ENCODE measurements around the gene KCNN3. TPM values are rescaled to one million over a fixed set of nuclear protein-coding genes. Genes with fewer than 3 reads are reported as not detected.

Gene KCNN3
- total RNA-seq, 4 donors from 2014 or later = 0.21 to 0.78 (median 0.26) TPM

DNA sequence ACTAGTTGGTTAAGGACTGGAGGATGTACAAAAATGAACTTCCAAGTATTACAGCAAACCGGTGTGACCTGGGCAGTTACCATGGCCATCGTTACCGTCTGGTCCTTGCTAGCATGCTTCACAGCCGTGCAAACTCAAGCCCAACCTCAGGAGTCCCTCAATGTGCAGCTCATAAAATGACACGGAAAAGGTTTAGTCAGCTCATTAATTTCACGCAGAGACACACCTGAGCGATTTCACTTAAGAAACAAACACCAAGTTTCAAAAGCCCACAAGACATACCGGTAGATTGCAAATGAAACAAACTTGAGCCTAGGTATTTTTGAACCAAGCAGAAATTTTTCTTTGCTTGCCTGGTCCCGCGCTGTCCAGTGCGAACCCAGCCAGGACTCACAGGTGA, 157.1 kb downstream of the KCNN3 start:
- 78 to 88% methylated on average over 11 of the region's 11 CpGs for WGBS, 2 donors
- peaks cover 0 to 4% of the 10 kb centered on the region in 2 donors for H3K27me3 ChIP-seq
- H3K36me3 ChIP-seq = no peaks in the 10 kb centered on the region
- no peaks in the 10 kb centered on the region for H3K4me1 ChIP-seq
- DNase-seq (ENCODE audit: low spot score in 2 of 2) = no peak
- H3K9me3 ChIP-seq = no peaks in the 10 kb centered on the region
- TF ChIP-seq POLR2A (IDR thresholded peaks at IDR 0.05) (no peak), EP300 (IDR thresholded peaks at IDR 0.05) (no peak)
- TF ChIP-seq, protein P1, sequence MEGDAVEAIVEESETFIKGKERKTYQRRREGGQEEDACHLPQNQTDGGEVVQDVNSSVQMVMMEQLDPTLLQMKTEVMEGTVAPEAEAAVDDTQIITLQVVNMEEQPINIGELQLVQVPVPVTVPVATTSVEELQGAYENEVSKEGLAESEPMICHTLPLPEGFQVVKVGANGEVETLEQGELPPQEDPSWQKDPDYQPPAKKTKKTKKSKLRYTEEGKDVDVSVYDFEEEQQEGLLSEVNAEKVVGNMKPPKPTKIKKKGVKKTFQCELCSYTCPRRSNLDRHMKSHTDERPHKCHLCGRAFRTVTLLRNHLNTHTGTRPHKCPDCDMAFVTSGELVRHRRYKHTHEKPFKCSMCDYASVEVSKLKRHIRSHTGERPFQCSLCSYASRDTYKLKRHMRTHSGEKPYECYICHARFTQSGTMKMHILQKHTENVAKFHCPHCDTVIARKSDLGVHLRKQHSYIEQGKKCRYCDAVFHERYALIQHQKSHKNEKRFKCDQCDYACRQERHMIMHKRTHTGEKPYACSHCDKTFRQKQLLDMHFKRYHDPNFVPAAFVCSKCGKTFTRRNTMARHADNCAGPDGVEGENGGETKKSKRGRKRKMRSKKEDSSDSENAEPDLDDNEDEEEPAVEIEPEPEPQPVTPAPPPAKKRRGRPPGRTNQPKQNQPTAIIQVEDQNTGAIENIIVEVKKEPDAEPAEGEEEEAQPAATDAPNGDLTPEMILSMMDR (IDR thresholded peaks at IDR 0.05) = no peak
- H3K27ac ChIP-seq = no peak overlapping the region
- no peak overlapping the region for H3K4me3 ChIP-seq

DNA sequence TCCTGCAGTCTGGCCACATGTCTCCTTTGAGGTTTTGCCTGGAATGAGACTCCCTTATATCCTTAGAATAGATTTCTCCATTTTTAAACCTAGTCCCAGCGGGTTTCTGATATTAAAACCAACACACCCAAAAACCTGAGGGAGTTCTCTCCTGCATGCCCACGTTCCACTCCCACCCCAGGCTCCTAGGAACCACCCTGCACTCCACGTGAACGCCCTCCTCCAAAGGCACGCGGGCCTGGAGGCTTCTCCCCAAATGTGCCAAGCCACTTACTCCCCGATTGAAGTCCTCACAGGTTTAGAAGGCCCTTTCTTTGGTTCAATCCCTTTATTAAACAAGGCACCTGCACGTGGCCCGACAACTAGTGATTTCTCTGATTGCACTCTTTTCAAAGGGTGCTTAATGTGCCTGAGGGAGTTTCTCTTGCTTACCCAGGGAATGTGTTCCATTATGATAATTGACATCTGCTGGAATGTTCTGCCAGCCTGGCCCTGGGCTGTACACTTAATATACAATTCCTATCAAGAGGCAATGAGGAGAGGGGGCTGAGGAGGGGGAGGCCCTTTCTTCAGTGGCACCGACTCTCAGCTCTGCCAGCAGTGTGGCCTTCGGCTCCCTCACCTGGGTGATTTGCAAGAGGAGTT, 157.8 kb downstream of the KCNN3 start:
- H3K9me3 ChIP-seq = no peaks in the 10 kb centered on the region
- H3K27ac ChIP-seq = no peak overlapping the region
- DNase-seq (ENCODE audit: low spot score in 2 of 2) = no peak
- WGBS, 2 donors = 71 to 73% methylated on average over 11 of the region's 11 CpGs
- H3K4me3 ChIP-seq = no peak overlapping the region
- H3K4me1 ChIP-seq = no peaks in the 10 kb centered on the region
- H3K36me3 ChIP-seq = no peaks in the 10 kb centered on the region
- TF ChIP-seq, protein P1 (IDR thresholded peaks at IDR 0.05) = no peak
- TF ChIP-seq POLR2A (IDR thresholded peaks at IDR 0.05) (no peak), EP300 (IDR thresholded peaks at IDR 0.05) (no peak)
- H3K27me3 ChIP-seq = peaks cover 0 to 7% of the 10 kb centered on the region in 2 donors

DNA sequence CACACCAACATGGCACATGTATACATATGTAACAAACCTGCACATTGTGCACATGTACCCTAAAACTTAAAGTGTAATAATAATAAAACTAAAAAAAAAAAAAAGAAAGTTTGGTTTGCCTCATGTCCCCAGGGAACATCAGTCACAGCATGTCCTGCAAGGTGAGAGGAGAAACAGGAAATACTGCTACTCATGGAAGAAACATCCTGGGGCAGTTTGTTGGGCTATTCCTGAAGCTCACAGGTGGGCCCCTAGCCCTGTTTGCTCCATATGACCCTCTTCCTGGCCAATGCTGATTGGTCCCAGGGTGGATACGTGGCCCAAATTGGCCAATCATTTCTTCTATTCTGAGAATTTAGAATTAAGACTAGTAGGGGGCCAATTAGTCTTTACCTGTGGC, 158.7 kb downstream of the KCNN3 start:
- H3K27me3 ChIP-seq = peaks cover 0 to 7% of the 10 kb centered on the region in 2 donors
- no peak for DNase-seq (ENCODE audit: low spot score in 2 of 2)
- 79 to 82% methylated on average over 1 of the region's 1 CpG for WGBS, 2 donors
- no peaks in the 10 kb centered on the region for H3K9me3 ChIP-seq
- H3K4me3 ChIP-seq = no peak overlapping the region
- TF ChIP-seq, protein P1 (IDR thresholded peaks at IDR 0.05) = no peak
- no peak for TF ChIP-seq POLR2A (IDR thresholded peaks at IDR 0.05)
- no peak for TF ChIP-seq EP300 (IDR thresholded peaks at IDR 0.05)
- H3K36me3 ChIP-seq = no peaks in the 10 kb centered on the region
- H3K27ac ChIP-seq = no peak overlapping the region
- no peaks in the 10 kb centered on the region for H3K4me1 ChIP-seq

DNA sequence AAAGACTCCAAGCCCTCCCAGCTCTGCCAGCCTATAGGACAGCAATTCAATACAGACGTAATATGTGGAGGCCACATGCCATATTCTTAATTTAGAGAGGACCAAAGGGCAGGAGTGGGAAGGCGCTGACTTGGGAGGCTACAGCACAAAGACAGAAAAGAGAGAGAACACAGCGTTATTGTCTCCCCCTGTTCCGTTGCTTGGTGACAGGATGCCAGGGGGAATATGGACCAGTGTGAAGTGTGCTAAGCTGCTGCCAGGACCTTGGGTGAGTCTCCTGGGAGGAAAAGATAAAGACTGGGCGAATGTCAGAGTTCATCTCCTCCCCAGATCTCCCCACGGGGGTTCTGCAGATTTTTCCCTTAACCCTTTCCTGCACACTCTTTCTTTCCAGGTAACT, 160.0 kb downstream of the KCNN3 start:
- no peak for TF ChIP-seq EP300 (IDR thresholded peaks at IDR 0.05)
- TF ChIP-seq POLR2A (IDR thresholded peaks at IDR 0.05) = no peak
- TF ChIP-seq, protein P1 (IDR thresholded peaks at IDR 0.05) = no peak
- H3K4me3 ChIP-seq = no peak overlapping the region

DNA sequence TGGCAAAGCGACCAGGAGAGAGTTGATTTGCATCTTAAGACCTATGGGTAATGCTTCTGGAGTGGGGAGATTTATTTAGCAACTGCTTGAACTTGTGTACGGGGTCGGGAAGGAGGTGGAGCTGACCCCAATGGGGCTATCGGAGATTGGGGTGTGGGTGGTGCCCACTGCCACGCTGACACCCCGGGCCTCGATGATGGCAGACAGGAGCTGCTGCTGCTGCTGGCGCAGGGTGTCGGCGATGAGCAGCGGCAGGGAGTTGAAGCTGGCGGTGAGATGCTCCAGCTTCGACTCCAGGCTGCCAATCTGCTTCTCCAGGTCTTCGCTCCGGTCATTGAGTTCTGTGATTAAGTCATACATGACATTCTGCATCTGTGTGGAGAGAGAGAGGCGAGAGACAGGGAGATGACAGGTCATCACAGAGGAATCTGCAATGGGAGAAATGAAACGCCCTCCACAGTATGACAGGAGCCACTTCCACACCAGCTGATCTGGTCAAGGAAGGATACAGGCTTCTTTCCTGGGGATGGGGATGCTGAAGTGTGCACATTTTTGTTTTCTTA, 162.1 kb downstream of the KCNN3 start:
- WGBS, 2 donors = 73 to 80% methylated on average over 14 to 17 of the region's 17 CpGs
- no peak for TF ChIP-seq EP300 (IDR thresholded peaks at IDR 0.05)
- no peak for TF ChIP-seq POLR2A (IDR thresholded peaks at IDR 0.05)
- TF ChIP-seq, protein P1 (IDR thresholded peaks at IDR 0.05) = no peak
- H3K4me3 ChIP-seq = no peak overlapping the region

More for the DNA sequence above, 160.0 kb downstream of the KCNN3 start:
- peaks cover 0 to 7% of the 10 kb centered on the region in 2 donors for H3K27me3 ChIP-seq
- H3K36me3 ChIP-seq = no peaks in the 10 kb centered on the region
- DNase-seq (ENCODE audit: low spot score in 2 of 2) = no peak
- 17 to 25% methylated on average over 6 of the region's 6 CpGs for WGBS, 2 donors
- H3K9me3 ChIP-seq = no peaks in the 10 kb centered on the region
- no peak overlapping the region for H3K27ac ChIP-seq
- no peaks in the 10 kb centered on the region for H3K4me1 ChIP-seq

More for the DNA sequence above, 162.1 kb downstream of the KCNN3 start:
- DNase-seq (ENCODE audit: low spot score in 2 of 2) = no peak
- no peaks in the 10 kb centered on the region for H3K4me1 ChIP-seq
- H3K27me3 ChIP-seq = peaks cover 0 to 21% of the 10 kb centered on the region in 2 donors
- no peak overlapping the region for H3K27ac ChIP-seq
- no peaks in the 10 kb centered on the region for H3K36me3 ChIP-seq
- no peaks in the 10 kb centered on the region for H3K9me3 ChIP-seq
